Stimulated activated CD8-positive, alpha-beta memory T cell treated with anti-CD3 and anti-CD28 coated beads, Interleukin-2, amount 100 ng/mL, for 1 hour (primary cell): Measurements from ENCODE around the gene RAB1A.
"Not testable (repeated sequence)": the region's sequence is repeated elsewhere in the genome, so short reads cannot be mapped to it uniquely, and the experiment has no call there.

Source experiments
- DNase-seq, 2 donors: peaks; one replicate each; pipeline ENCODE4 v3.0.0-alpha.2; 2020; ENCODE audit warnings: low read depth in 2 of 2

Gene RAB1A

GRCh38 chr2:65136253-65136652 lies 6.3 kb upstream of the RAB1A start:
- no peak for DNase-seq

GRCh38 chr2:65134158-65134557 lies 4.3 kb upstream of the RAB1A start:
- no peak for DNase-seq

- DNase-seq, result no peak
These were observed 3.7 kb upstream of the RAB1A start for GRCh38 chr2:65133626-65134025.

GRCh38 chr2:65132930-65133329 lies 3.0 kb upstream of the RAB1A start:
- not testable (repeated sequence) for DNase-seq

- DNase-seq, result no peak
These were observed 814 bp upstream of the RAB1A start for GRCh38 chr2:65130664-65131175.

GRCh38 chr2:65129286-65129825 lies 550 bp downstream of the RAB1A start:
- DNase-seq, result peak; percentile 7 to 21

GRCh38 chr2:65128297-65129190 lies 1.4 kb downstream of the RAB1A start:
- no peak for DNase-seq

GRCh38 chr2:65125457-65125856 lies 4.4 kb downstream of the RAB1A start:
- DNase-seq, result not testable (repeated sequence)

GRCh38 chr2:65122313-65122712 lies 7.6 kb downstream of the RAB1A start:
- no peak for DNase-seq

GRCh38 chr2:65120990-65121693 lies 8.8 kb downstream of the RAB1A start:
- no peak for DNase-seq

GRCh38 chr2:65116645-65117044 lies 13.3 kb downstream of the RAB1A start:
- DNase-seq, result no peak

- no peak for DNase-seq
These were observed 15.0 kb downstream of the RAB1A start for GRCh38 chr2:65114921-65115320.

GRCh38 chr2:65113816-65114215 lies 16.1 kb downstream of the RAB1A start:
- DNase-seq, result no peak

GRCh38 chr2:65113229-65113628 lies 16.7 kb downstream of the RAB1A start:
- no peak for DNase-seq

GRCh38 chr2:65112633-65113032 lies 17.3 kb downstream of the RAB1A start:
- DNase-seq, result no peak

- DNase-seq, result no peak
These were observed 21.1 kb downstream of the RAB1A start for GRCh38 chr2:65108780-65109179.

- no peak for DNase-seq
These were observed 22.4 kb downstream of the RAB1A start for GRCh38 chr2:65107530-65107929.

GRCh38 chr2:65103013-65103715 lies 26.7 kb downstream of the RAB1A start:
- DNase-seq, result no peak

- DNase-seq, result no peak
These were observed 28.8 kb downstream of the RAB1A start for GRCh38 chr2:65101071-65101470.

GRCh38 chr2:65098741-65099140 lies 31.2 kb downstream of the RAB1A start:
- DNase-seq, result no peak

- DNase-seq, result no peak
These were observed 32.1 kb downstream of the RAB1A start for GRCh38 chr2:65097844-65098243.

GRCh38 chr2:65096948-65097347 lies 33.0 kb downstream of the RAB1A start:
- no peak for DNase-seq
